Hematopoietic multipotent progenitor cell treated with erythropoietin and hydrocortisone succinate and interleukin-3 and kit ligand, for 15 days (in vitro differentiated cells): Measurements from ENCODE around the gene ORM1.

Source experiments
- DNase-seq: peaks from one replicate; pipeline ENCODE4 v3.0.0-alpha.2; 2015; ENCODE audit warnings: low spot score

ORM1 gene

DNA sequence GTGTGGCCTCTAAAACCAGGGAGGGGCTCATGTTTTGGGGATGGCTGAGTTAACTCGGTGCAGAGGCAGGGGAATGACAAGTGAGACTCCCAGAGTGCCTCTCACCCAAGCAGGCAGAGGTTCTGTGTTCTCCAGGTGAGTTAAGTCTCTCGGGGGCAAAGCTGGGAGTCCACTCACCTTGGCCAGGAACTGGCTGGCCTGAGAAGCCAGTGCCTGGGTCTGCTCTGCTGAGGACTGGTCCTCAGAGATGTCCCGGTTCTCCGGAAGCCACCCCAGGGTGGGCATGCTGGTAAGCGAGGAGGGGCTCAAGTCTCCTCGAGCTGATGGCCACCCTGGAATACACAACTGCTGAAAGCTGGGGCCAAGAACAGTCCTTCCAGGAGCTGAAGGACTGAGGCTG lies 44.5 kb downstream of the ORM1 start:
- DNase-seq = no peak

DNA sequence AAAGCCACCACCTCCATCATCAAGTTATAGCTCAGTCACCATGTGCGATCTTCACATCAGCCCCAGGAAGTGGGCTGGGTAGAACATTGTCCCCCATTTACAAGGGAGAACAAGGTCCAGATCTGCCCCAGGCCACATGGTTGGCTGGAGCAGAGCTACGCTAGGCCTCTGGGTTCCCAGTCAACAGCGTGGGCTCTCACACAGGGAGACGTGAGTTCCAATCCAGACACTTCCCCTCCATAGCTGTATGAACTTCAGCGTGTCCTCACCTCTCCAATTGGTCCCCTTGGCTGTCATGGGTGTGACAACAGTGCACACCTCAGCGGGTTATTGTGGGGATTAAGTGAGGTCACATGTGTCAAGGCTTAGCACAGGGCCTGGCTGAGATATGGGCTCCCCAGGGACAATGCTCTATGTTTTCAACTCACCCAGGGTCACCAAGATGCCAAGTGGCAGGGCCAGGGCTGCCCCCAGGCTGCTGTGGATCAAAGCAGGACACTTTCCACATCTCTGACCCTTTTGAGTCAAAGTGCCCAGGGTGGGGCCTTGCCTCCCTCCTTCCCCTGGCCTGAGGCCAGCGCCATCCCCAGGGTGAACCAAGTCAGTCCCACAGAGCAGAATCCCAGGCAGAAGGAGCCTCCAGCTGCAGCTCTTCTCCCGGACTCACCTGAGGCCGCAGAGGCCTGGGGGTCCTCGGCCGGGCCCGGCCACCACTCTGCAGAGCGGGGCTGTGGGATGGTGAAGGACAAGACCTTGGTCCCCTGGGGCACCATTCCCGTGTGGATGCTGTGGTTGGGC lies 45.1 kb downstream of the ORM1 start:
- no peak for DNase-seq

DNA sequence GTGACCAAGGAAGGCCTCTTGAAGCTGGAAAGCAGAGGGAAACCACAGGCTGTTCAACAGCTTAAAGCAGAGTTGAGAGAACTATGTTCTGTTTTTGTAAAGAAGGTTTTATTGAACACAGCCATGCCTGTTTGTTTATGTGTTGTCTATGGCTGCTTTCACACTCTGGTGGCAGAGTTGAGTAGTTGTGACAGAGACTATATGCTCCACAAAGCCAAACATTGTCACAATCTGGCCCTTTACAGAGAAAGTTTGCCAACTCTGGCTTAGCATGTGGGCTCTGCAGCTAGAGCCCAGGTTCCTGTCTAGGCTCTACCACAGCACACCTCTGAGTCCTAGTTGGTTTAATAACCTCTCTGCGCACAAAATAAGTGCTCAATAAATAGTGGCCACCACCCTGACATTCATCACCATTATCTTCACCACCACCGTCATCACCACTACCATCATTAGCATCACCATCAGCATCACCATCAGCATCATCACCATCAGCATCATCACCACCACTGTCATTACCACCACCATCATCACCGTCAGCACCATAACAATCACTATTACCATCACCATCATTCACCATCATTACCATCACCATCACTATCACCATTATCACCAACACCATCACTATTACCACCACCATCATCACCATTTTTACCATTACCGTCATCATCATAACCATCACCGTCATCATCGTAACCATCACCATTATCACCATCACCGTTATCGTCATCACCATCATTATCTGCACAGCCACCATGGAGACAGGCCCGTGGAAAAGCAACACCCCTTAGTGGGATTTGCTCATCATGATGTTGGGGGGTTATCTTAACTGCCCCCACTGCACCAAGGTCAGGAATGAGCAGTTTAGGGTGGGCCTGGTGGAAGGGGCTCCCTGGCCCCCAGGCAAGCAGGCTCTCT lies 46.6 kb downstream of the ORM1 start:
- DNase-seq = no peak

DNA sequence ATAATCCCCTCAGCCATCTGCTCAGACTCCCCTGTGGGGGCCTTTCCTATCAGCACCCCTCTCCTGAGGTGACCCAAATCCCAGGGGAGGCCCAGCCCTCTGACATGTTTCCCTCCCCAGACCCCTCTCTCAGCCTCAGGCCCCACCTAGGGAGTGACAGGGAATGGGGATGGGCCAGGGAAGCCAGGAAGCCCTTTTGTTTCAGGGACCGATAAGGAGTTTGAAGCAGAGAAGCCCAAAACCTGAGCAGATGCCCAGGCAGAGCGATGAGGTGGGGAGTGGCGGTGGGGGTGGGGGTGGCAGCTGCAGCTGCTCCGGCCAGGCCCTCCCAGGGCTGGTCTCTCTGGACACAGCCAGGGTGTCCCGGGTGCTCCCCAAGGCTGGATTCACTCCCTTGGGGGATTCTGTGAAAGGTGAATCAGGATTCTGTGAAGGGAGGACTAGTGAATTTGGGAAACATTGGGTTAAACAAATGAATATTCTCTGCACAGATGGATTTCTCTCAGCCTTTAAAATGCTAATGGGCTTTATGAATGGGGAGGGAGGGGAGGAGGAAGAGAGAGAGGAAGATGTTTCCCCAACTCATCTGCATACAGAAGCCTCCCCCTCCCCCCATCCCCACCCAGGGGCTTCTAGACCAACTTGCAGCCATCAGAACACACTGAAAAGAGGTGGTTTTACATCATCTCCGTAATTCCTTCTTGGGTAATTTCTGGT lies 47.5 kb downstream of the ORM1 start:
- DNase-seq = no peak

DNA sequence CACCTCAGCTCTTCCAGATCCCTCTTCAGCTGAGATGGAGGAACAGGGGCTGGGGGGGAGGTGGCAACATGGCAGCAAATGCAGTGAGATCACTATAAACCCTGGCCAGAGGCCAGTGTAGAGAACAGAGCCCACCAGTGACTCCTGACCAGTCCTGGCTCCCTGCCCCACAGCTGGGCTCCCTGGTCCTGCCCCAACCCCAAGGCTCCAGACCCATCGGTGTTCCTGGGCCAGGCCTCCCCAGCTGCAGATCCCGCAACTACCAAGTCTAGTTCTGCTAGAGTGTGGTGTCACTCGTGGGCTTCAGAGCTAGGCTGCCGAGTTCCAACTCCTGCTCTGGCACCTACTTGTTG lies 48.0 kb downstream of the ORM1 start:
- no peak for DNase-seq

- no peak for DNase-seq
Observed at GRCh38 chr9:114371343-114371944, 48.5 kb downstream of the ORM1 start.

DNA sequence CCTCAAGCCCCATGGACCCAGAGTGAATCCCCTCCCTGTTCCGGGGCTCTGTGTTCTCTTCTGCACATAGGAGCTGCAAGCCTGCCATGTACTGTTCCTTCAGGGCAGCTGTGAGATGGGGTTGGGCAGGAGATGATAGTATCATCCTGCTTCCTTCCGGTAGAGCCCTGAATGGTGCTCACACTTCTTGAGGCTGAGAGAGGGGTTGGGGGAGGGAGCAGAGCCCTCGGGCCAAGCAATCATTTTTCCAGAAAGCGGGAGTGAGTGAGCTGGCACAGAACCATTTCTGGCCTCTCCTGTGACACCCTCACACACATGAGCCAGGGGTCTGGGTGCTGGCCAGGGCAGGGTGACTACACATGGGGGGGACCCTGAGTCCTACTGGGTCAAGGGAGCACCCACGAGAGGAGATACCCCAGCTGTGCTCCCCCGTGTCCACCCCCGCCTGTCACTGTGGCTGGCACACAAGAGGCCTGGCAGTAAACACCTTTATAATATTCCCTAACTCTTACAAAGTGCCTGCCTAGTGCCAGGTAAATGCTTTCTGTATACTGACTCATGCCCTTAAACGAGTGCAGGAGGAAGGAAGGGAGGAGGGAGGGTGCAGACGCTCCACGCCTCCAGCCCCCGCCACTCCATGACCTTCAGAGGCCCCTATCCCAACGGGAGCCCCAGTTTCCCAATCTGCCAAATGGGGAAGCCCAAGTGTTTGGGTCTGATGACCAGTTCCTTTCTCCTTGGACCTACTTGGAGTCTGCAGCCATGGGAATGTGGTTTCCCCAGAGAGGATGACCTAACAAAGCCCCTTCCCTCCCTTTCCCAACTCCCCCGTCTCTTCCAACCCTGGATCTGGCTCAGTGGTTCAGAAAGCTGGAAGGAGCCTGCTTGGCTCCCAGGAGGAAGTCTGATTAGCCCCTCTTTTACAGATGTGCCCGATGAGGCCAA lies 49.3 kb downstream of the ORM1 start:
- DNase-seq = no peak

- DNase-seq = no peak
Observed at GRCh38 chr9:114372921-114373448, 50.1 kb downstream of the ORM1 start.

DNA sequence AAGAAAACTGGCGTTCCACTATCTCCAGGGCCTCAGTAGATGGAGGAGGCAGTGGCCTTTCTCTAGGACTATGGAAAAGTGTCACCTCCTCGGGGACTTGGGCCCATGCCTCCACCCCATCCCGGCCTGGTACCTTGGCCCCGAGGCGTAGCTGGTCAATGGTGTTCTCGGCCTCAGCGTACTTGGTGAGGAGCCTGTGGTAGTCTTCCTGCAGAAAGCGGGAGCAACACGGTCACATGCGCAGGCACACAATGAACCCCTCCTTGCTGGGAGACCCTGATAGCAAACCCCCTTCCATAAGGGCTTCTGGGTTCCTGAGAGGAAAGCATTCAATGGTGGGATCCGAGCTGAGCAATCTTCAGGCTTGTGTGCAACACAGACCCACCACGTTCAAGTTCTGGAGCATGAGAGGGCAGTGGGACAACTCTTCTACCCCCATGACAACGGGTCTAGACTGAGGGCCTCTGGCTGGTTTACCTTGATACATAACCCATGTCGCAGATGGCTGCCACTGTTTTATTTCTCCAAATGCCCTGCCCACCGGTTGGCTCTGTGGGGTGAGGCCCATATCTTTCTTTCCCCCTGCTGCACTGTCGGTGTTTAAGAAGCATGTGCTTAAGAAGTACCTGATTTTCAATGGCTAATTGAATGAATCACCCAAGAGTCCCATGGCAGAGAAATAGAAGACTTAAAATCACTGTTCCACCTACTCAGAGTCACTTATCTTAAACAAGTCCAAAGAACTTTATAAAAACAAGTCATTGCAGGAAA lies 51.2 kb downstream of the ORM1 start:
- DNase-seq = no peak

DNA sequence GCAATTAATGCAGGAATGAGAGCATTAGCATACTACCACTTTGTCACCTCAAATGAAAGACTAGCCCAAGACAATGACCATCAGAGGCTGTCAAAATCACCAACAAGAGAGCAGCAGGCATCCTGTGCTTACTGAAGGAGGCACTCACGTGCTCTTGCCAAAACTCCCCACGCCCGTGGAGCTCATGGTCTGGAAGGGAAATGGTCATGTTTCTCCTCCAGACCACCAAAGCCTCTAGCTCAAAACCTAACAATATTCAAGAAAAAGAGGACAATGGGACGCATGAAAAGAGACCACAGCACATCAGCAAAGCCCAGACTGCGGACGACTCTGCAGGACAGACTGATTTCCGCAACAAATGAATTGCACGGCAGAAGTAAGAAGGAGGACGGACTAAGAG lies 52.0 kb downstream of the ORM1 start:
- DNase-seq = no peak

DNA sequence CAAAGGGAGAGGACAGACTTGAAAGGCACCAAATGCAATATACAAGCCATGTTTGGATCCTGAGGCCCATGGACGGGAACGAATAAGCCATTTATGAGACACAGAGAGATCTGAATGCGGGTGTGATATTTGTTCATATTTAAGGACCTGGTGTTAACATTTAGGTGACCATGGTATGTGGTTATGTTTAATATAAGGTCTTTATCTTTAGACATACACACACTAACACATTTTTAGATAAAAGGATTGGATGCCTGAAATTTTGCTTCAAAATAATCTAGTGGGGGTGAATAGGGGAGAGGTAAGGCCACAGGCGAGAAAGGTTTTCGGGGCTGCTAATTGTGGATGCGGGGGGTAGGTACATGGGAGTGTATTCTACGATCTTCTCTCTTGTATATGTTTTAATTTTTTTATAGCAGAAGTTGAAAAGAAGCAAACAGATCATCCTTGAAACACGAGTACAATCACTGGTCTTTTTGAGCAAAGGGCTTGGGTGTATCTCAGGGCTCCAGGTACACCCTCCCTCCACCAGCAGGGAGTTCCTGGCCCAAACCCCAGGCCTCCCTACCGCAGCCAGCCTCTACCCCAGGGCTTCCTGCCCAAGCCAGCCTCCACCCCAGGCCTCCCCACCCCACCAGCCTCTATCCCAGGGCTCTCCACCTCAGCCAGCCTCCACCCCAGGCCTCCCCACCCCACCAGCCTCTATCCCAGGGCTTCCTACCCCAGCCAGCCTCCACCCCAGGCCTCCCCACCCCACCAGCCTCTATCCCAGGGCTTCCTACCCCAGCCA lies 52.7 kb downstream of the ORM1 start:
- no peak for DNase-seq
